GM12864 (cell line): ENCODE results near the gene MYBPH.

Experiments used
- DNase-seq: peaks from one replicate; pipeline ENCODE4 v3.0.0-alpha.2; 2011; ENCODE audit warnings: low read depth
- H3K4me3 ChIP-seq: 2 replicates; pipeline ENCODE4 v1.5.1; 2011; ENCODE audit warnings: mild to moderate bottlenecking, low read depth, low read length, control low read depth
- CTCF ChIP-seq: IDR thresholded peaks from 2 replicates; pipeline ENCODE4 v1.5.1; 2011; ENCODE audit warnings: low read depth, mild to moderate bottlenecking, moderate library complexity, low read length, control low read depth, inconsistent platforms; ENCODE audit errors: missing control alignments

The MYBPH gene

GRCh38 chr1:203208181-203208580 lies 32.6 kb upstream of the MYBPH start:
- TF ChIP-seq CTCF = no peak
- DNase-seq = no peak
- H3K4me3 ChIP-seq = no peak overlapping the region

GRCh38 chr1:203207751-203208150 lies 32.1 kb upstream of the MYBPH start:
- no peak for TF ChIP-seq CTCF
- DNase-seq = no peak
- H3K4me3 ChIP-seq = no peak overlapping the region

GRCh38 chr1:203206129-203206687 lies 30.6 kb upstream of the MYBPH start:
- DNase-seq = no peak
- no peak overlapping the region for H3K4me3 ChIP-seq
- TF ChIP-seq CTCF = no peak

- TF ChIP-seq CTCF = no peak
- H3K4me3 ChIP-seq = no peak overlapping the region
- no peak for DNase-seq
These were observed 29.1 kb upstream of the MYBPH start for GRCh38 chr1:203204756-203205155.

- no peak for DNase-seq
- TF ChIP-seq CTCF = no peak
- H3K4me3 ChIP-seq = no peak overlapping the region
These were observed 27.0 kb upstream of the MYBPH start for GRCh38 chr1:203202431-203203245.

GRCh38 chr1:203201516-203202205 lies 26.0 kb upstream of the MYBPH start:
- H3K4me3 ChIP-seq = no peak overlapping the region
- no peak for TF ChIP-seq CTCF
- DNase-seq = no peak

- no peak for DNase-seq
- no peak for TF ChIP-seq CTCF
- no peak overlapping the region for H3K4me3 ChIP-seq
These were observed 25.3 kb upstream of the MYBPH start for GRCh38 chr1:203200916-203201315.
